Measurements from ENCODE around the gene RAP1GAP2. TPM values are rescaled to one million over a fixed set of nuclear protein-coding genes. Genes with fewer than 3 reads are reported as not detected.

RAP1GAP2 gene
- total RNA-seq, 2 experiments from 2014 or later, result 0.64 to 0.86 TPM

- H3K4me3 Mint-ChIP-seq, result peak overlapping the region; percentile 0
- DNase-seq (peak; percentile 28), ATAC-seq (peak; percentile 91)
- peaks cover 3% of the 10 kb centered on the region for H3K36me3 Mint-ChIP-seq (ENCODE audit: low read depth)
- no peak overlapping the region for H3K27ac Mint-ChIP-seq
- peaks cover 14% of the 10 kb centered on the region for H3K4me1 Mint-ChIP-seq
- no peaks in the 10 kb centered on the region for H3K27me3 Mint-ChIP-seq
- ChIA-PET CTCF (no interaction called here), POLR2A (no interaction called here)
- intact Hi-C loops (cut with DNase I, micrococcal nuclease), result no loop called here
- H3K9me3 Mint-ChIP-seq (ENCODE audit: low read depth), result no peaks in the 10 kb centered on the region
These were observed 158.7 kb downstream of the RAP1GAP2 start for GRCh38 chr17:2954898-2955445.

DNA sequence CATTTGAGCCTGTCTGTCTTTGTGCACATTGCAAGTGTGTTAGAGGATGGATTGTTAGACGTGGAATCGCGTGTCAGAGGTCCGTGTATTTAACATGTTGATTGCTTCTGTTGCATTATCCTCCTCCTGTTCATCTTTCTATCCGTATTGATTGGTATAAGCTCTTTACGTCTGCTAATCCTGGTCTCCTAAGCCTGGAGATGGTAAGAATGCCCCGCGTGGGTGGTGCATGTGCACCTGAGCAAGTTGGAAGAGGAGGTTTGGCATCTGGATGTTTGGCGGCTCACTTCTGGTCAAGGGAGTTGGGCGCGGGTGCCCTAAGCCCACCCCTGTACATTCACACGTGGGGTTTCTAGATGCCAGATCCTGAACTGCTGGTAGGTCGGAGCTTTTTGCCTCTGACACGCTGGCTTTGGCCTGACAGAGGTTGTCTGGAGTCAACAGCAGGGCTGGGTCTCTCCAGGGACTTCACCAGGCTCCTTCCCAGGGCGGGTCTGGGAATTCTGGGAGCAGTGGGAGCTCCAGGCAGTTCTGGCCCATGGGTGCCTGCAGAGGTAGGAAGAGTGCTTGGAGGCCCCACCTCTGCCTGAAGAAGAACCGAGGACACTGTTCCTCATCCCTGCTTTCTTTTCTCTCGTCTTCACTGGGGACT lies 159.8 kb downstream of the RAP1GAP2 start:
- Mint-ChIP-seq H3K27ac (no peak overlapping the region), H3K36me3 (ENCODE audit: low read depth) (peaks cover 2% of the 10 kb centered on the region), H3K4me1 (peaks cover 14% of the 10 kb centered on the region), H3K9me3 (ENCODE audit: low read depth) (no peaks in the 10 kb centered on the region), H3K4me3 (no peak overlapping the region), H3K27me3 (no peaks in the 10 kb centered on the region)
- no peak for ATAC-seq
- CTCF ChIA-PET, result no interaction called here
- no peak for DNase-seq
- intact Hi-C loops (cut with DNase I, micrococcal nuclease), result no loop called here
- POLR2A ChIA-PET, result no interaction called here

DNA sequence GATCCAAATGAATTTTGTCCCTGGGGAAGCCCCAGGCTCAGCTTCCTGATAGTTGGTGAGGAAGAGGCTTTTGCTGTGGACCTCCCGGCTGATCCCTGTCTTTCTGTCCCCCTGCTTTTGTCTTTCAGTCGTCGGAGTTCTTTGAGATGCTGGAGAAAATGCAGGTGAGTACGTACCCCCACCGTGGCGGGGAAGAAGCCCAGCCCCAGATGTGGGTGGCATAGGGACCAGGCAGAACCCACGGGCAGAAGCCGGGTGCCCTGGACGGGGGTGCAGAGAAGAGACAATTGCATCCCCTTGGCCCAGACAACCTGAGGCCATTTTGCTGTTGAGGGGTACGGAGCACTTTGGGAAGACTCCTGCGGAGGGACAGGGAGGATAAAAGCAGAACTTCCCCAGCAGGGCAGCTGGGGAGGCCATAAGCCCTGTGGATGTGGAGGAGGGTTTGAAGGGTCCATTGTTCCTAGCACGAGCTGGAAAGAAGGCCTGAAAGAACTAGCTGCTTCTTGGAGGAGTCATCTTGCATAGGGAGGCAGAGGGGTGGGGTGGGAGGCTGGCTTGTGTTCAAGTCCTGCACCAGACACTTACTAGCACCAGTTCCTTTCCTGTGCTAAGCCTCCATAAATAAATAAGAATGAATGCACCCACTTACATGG lies 161.5 kb downstream of the RAP1GAP2 start:
- H3K27ac Mint-ChIP-seq, result no peak overlapping the region
- ChIA-PET CTCF (interaction anchor here (0.6 kb wide), 1 partner anchor 601 kb away, joined by 3 read pairs; no protein-coding TSS in a partner anchor), POLR2A (no interaction called here)
- no peaks in the 10 kb centered on the region for H3K9me3 Mint-ChIP-seq (ENCODE audit: low read depth)
- intact Hi-C loops (cut with DNase I, micrococcal nuclease), result no loop called here
- peaks cover 14% of the 10 kb centered on the region for H3K4me1 Mint-ChIP-seq
- ATAC-seq (no peak), DNase-seq (no peak)
- no peak overlapping the region for H3K4me3 Mint-ChIP-seq
- no peaks in the 10 kb centered on the region for H3K36me3 Mint-ChIP-seq (ENCODE audit: low read depth)
- no peaks in the 10 kb centered on the region for H3K27me3 Mint-ChIP-seq

GRCh38 chr17:2958706-2959222 lies 162.5 kb downstream of the RAP1GAP2 start:
- no peaks in the 10 kb centered on the region for H3K27me3 Mint-ChIP-seq
- intact Hi-C loops (cut with DNase I, micrococcal nuclease), result no loop called here
- H3K9me3 Mint-ChIP-seq (ENCODE audit: low read depth), result no peaks in the 10 kb centered on the region
- CTCF ChIA-PET, result interaction anchor here (1.0 kb wide), 1 partner anchor 111 kb away, joined by 3 read pairs; no protein-coding TSS in a partner anchor
- ATAC-seq (no peak), DNase-seq (no peak)
- no peak overlapping the region for H3K4me3 Mint-ChIP-seq
- no peaks in the 10 kb centered on the region for H3K36me3 Mint-ChIP-seq (ENCODE audit: low read depth)
- no peak overlapping the region for H3K27ac Mint-ChIP-seq
- peaks cover 14% of the 10 kb centered on the region for H3K4me1 Mint-ChIP-seq
- POLR2A ChIA-PET, result no interaction called here

- H3K4me1 Mint-ChIP-seq, result peaks cover 14% of the 10 kb centered on the region
- ChIA-PET CTCF (interaction anchor here (1.0 kb wide), 1 partner anchor 112 kb away, joined by 3 read pairs; no protein-coding TSS in a partner anchor), POLR2A (no interaction called here)
- no peaks in the 10 kb centered on the region for H3K9me3 Mint-ChIP-seq (ENCODE audit: low read depth)
- H3K4me3 Mint-ChIP-seq, result no peak overlapping the region
- intact Hi-C loops (cut with DNase I, micrococcal nuclease), result no loop called here
- H3K36me3 Mint-ChIP-seq (ENCODE audit: low read depth), result no peaks in the 10 kb centered on the region
- no peak overlapping the region for H3K27ac Mint-ChIP-seq
- DNase-seq, result no peak
- ATAC-seq, result no peak
- no peaks in the 10 kb centered on the region for H3K27me3 Mint-ChIP-seq
These were observed 163.3 kb downstream of the RAP1GAP2 start for GRCh38 chr17:2959371-2960130.

- no peak overlapping the region for H3K27ac Mint-ChIP-seq
- POLR2A ChIA-PET, result no interaction called here
These were observed 165.2 kb downstream of the RAP1GAP2 start for GRCh38 chr17:2961446-2961845.

DNA sequence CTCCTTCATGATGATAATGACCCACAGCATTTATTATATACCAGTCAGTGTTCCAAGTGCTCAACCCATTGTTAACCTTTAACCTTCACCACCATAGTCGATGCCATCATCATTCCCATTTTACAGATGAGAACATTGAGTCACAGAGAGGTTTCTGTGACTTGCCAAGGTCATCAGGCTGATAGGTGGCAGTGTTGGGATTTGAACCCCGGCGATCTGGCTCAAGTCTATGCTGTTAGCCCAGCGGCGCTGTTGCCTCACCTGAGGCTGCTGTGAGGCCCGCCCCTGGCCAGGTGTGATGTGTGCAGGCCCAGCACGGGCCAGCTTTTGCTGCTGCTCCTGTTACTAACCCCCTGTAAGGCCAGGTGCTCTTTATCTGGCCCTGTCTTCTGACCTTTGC lies 166.0 kb downstream of the RAP1GAP2 start:
- H3K4me1 Mint-ChIP-seq, result no peaks in the 10 kb centered on the region
- ATAC-seq (no peak), DNase-seq (no peak)
- no peak overlapping the region for H3K4me3 Mint-ChIP-seq
- no peaks in the 10 kb centered on the region for H3K27me3 Mint-ChIP-seq
- no peak overlapping the region for H3K27ac Mint-ChIP-seq
- ChIA-PET POLR2A (no interaction called here), CTCF (no interaction called here)
- intact Hi-C loops (cut with DNase I, micrococcal nuclease), result no loop called here
- H3K9me3 Mint-ChIP-seq (ENCODE audit: low read depth), result no peaks in the 10 kb centered on the region
- peaks cover 4% of the 10 kb centered on the region for H3K36me3 Mint-ChIP-seq (ENCODE audit: low read depth)

More at GRCh38 chr17:2961446-2961845, 165.2 kb downstream of the RAP1GAP2 start:
- H3K36me3 Mint-ChIP-seq (ENCODE audit: low read depth), result peaks cover 4% of the 10 kb centered on the region
- intact Hi-C loops (cut with DNase I, micrococcal nuclease), result no loop called here
- CTCF ChIA-PET, result no interaction called here
- H3K4me3 Mint-ChIP-seq, result no peak overlapping the region
- ATAC-seq (no peak), DNase-seq (no peak)
- no peaks in the 10 kb centered on the region for H3K9me3 Mint-ChIP-seq (ENCODE audit: low read depth)
- no peaks in the 10 kb centered on the region for H3K4me1 Mint-ChIP-seq
- H3K27me3 Mint-ChIP-seq, result no peaks in the 10 kb centered on the region

DNA sequence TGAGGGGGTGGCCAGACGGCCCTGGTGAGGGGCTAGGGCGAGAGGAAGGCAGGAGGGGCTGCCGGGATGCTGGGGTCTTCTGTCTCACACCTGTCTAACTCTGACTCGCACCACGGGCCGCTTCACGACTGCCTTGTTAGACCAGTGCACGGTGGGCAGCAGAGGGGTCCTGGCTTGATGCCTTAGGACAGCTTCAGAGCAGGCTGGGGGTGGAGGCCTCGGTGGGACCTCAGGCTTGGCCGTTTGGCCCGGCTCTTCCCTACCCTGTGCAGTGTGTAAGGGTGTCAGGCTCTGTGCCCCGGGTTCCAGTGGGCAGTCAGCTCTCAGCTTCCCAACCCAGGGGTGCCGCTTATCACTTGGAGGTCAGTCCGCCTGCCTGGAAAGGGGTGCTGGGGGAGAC lies 166.5 kb downstream of the RAP1GAP2 start:
- Mint-ChIP-seq H3K36me3 (ENCODE audit: low read depth) (peaks cover 4% of the 10 kb centered on the region), H3K4me1 (no peaks in the 10 kb centered on the region), H3K27me3 (no peaks in the 10 kb centered on the region), H3K9me3 (ENCODE audit: low read depth) (no peaks in the 10 kb centered on the region), H3K4me3 (no peak overlapping the region), H3K27ac (no peak overlapping the region)
- no peak for ATAC-seq
- CTCF ChIA-PET, result no interaction called here
- intact Hi-C loops (cut with DNase I, micrococcal nuclease), result no loop called here
- DNase-seq, result no peak
- POLR2A ChIA-PET, result no interaction called here

DNA sequence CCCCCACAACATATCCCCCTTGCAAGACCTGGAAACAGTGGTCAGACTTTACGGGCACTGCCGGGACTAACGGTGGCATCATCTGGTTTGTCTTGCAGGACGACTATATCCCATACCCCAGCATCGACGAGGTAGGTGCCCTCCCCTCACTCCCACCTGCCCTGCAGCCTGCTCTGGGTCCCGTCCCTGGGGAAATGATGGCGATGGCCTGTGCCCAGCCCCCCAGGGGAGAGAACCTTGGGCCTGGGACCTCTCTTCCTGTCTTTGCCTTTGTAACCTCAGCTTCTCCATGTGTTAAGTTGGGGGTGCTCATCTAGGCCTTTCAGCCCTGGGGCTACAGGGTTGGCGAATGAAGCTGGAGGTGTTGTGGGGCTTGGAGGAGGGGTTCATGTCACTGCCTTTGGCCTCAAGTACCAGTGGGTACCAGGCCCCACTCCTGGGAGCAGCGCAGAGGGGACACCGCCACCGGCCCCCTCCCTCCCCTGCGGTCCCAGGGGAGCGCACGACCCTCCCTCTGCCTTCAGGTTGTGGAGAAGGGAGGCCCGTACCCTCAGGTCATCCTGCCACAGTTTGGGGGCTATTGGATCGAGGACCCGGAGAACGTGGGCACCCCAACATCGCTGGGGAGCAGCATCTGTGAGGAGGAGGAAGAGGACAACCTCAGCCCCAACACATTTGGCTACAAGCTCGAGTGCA lies 167.2 kb downstream of the RAP1GAP2 start:
- H3K9me3 Mint-ChIP-seq (ENCODE audit: low read depth), result no peaks in the 10 kb centered on the region
- H3K27ac Mint-ChIP-seq, result no peak overlapping the region
- H3K27me3 Mint-ChIP-seq, result no peaks in the 10 kb centered on the region
- H3K36me3 Mint-ChIP-seq (ENCODE audit: low read depth), result peaks cover 4% of the 10 kb centered on the region
- ATAC-seq, result no peak
- intact Hi-C loops (cut with DNase I, micrococcal nuclease), result no loop called here
- no peak for DNase-seq
- H3K4me3 Mint-ChIP-seq, result no peak overlapping the region
- CTCF ChIA-PET, result no interaction called here
- POLR2A ChIA-PET, result no interaction called here
- no peaks in the 10 kb centered on the region for H3K4me1 Mint-ChIP-seq

DNA sequence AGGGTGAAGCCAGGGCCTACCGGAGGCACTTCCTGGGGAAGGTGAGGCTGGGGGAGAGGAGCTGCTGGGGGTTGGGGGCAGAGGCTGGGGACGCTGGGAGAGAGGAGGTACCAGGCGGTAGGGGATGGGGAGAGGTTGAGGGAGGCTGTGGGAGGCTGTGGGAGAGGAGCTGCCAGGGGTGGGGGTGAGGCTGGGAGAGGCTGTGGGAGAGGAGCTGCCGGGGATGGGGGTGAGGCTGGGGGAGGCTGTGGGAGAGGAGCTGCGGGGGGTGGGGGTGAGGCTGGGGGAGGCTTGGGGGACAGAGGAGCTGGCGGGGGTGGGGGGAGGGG lies 167.8 kb downstream of the RAP1GAP2 start:
- Mint-ChIP-seq H3K4me1 (no peaks in the 10 kb centered on the region), H3K27me3 (no peaks in the 10 kb centered on the region), H3K9me3 (ENCODE audit: low read depth) (no peaks in the 10 kb centered on the region), H3K36me3 (ENCODE audit: low read depth) (peaks cover 4% of the 10 kb centered on the region), H3K27ac (no peak overlapping the region), H3K4me3 (no peak overlapping the region)
- POLR2A ChIA-PET, result no interaction called here
- CTCF ChIA-PET, result no interaction called here
- intact Hi-C loops (cut with DNase I, micrococcal nuclease), result no loop called here
- no peak for ATAC-seq
- no peak for DNase-seq

DNA sequence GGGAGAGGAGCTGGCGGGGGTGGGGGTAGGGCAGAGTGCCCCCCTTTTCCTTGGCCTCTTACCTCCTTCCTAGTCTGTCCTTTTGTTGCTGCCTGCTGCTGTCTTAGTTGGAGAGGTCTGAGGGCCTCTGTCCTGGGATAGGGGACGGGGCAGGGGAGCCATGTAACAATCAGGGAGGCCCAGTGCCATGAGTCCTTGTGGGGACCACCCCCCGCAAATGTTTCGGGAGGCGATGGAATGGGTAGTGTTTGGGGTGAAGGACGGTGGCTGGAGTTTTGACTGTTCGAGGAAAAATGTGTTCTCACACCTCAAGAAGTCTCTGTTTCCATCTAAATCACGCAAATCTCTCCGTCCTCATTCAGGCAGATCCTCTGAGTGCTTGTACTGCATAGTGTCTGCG lies 168.1 kb downstream of the RAP1GAP2 start:
- H3K9me3 Mint-ChIP-seq (ENCODE audit: low read depth), result no peaks in the 10 kb centered on the region
- no peaks in the 10 kb centered on the region for H3K4me1 Mint-ChIP-seq
- no peak overlapping the region for H3K27ac Mint-ChIP-seq
- DNase-seq, result no peak
- intact Hi-C loops (cut with DNase I, micrococcal nuclease), result no loop called here
- ChIA-PET CTCF (no interaction called here), POLR2A (no interaction called here)
- H3K36me3 Mint-ChIP-seq (ENCODE audit: low read depth), result peaks cover 4% of the 10 kb centered on the region
- no peaks in the 10 kb centered on the region for H3K27me3 Mint-ChIP-seq
- ATAC-seq, result no peak
- H3K4me3 Mint-ChIP-seq, result no peak overlapping the region

All from activated CD4-positive, alpha-beta T cell treated with anti-CD3 and anti-CD28 coated beads for 36 hours (primary cell).